PC-9 (cell line): Measurements from ENCODE around the gene MOK. TPM values are rescaled to one million over a fixed set of nuclear protein-coding genes. Genes with fewer than 3 reads are reported as not detected.

Experiments used
- BruUV-seq: library from RNA; stranded (reverse); fragments of 400-500 nt; replicated peaks from 2 replicates; lab custom pipeline; 2021; lab: Mats Ljungman, UMichigan
- CTCF ChIA-PET: fragments of 300-600 bp; sonication (Branson Sonifier 250); formaldehyde crosslinking; loops from one replicate; lab custom pipeline; 2022; ENCODE audit warnings: antibody characterized with exemption; lab: Charles Lee
- POLR2A ChIA-PET: fragments of 300-600 bp; sonication (Branson Sonifier 250); formaldehyde crosslinking; loops from one replicate; lab custom pipeline; 2022; ENCODE audit warnings: antibody characterized with exemption; ENCODE audit not compliant: unreplicated experiment; lab: Charles Lee
- DNase-seq, 2 experiments: peaks; one replicate each; pipeline versions ENCODE4 v3.0.0 to v3.0.0-alpha.2; 2015 to 2022; ENCODE audit warnings: mixed read lengths in 1 of 2
- H2AFZ ChIP-seq: fragments of 200-600 bp; sonication (generic); 2 replicates; pipeline ENCODE4 v1.8.1; 2017; ENCODE audit warnings: antibody characterized with exemption
- H3F3A ChIP-seq: fragments of 200-600 bp; sonication (generic); 2 replicates; pipeline ENCODE4 v1.8.1; 2017; ENCODE audit warnings: antibody characterized with exemption, mild to moderate bottlenecking, low read depth; ENCODE audit not compliant: insufficient read depth
- H3K27ac ChIP-seq: fragments of 200-600 bp; sonication (generic); 2 replicates; pipeline ENCODE4 v1.6.1; 2016; ENCODE audit warnings: mixed run types
- H3K27me3 ChIP-seq: fragments of 200-600 bp; sonication (generic); 2 replicates; pipeline ENCODE4 v1.6.1; 2016; ENCODE audit warnings: low read depth, mixed run types; ENCODE audit not compliant: insufficient read depth
- H3K36me3 ChIP-seq: fragments of 200-600 bp; sonication (generic); 2 replicates; pipeline ENCODE4 v1.6.1; 2016; ENCODE audit warnings: low read depth, mixed run types
- H3K4me1 ChIP-seq: fragments of 200-600 bp; sonication (generic); replicated peaks from 2 replicates; pipeline ENCODE4 v1.6.1; 2016; ENCODE audit warnings: mixed run types; ENCODE audit not compliant: insufficient read depth
- H3K4me2 ChIP-seq: fragments of 200-600 bp; sonication (generic); 2 replicates; pipeline ENCODE4 v1.6.1; 2017; ENCODE audit warnings: mixed run types
- H3K4me3 ChIP-seq: fragments of 200-600 bp; sonication (generic); 2 replicates; pipeline ENCODE4 v1.6.1; 2016; ENCODE audit warnings: mixed run types
- H3K79me2 ChIP-seq: fragments of 200-600 bp; sonication (generic); 2 replicates; pipeline ENCODE4 v1.6.1; 2017; ENCODE audit warnings: low read depth, mixed run types
- H3K9me2 ChIP-seq: fragments of 200-600 bp; sonication (generic); 2 replicates; pipeline ENCODE4 v1.8.1; 2017; ENCODE audit warnings: mild to moderate bottlenecking; ENCODE audit not compliant: insufficient read depth
- H3K9me3 ChIP-seq: fragments of 200-600 bp; sonication (generic); 2 replicates; pipeline ENCODE4 v1.8.1; 2016; ENCODE audit warnings: low read depth; ENCODE audit not compliant: insufficient read depth
- H4K20me1 ChIP-seq: fragments of 200-600 bp; sonication (generic); 2 replicates; pipeline ENCODE4 v1.8.1; 2017; ENCODE audit not compliant: insufficient read depth
- CTCF ChIP-seq: fragments of 200-600 bp; sonication (generic); conservative IDR thresholded peaks from 2 replicates; pipeline ENCODE4 v1.6.1; 2017; ENCODE audit warnings: mixed run types, antibody characterized with exemption, mild to moderate bottlenecking, moderate library complexity
- EZH2 ChIP-seq: fragments of 200-600 bp; sonication (generic); IDR thresholded peaks from 2 replicates; pipeline ENCODE4 v1.8.0; 2017; ENCODE audit warnings: antibody characterized with exemption, low read depth
- intact Hi-C: fragments of 100-400 bp; cut with micrococcal nuclease; formaldehyde crosslinking; loops from one replicate; pipeline ENCODE4 v1.10.0; 2022; ENCODE audit not compliant: unreplicated experiment
- total RNA-seq: library from RNA; stranded (reverse); gene quantifications from 2 replicates; pipeline ENCODE4 v1.2.3, GENCODE V29; 2021

The MOK gene
- total RNA-seq, 1 experiment from 2014 or later = 74.3 TPM

- Histone ChIP-seq H3F3A (peaks cover 56% of the 10 kb centered on the region), H3K4me2 (peak overlapping the region; percentile 78), H3K9me3 (no peaks in the 10 kb centered on the region), H3K27ac (peak overlapping the region; percentile 55), H3K79me2 (peaks cover 18% of the 10 kb centered on the region), H3K9me2 (no peaks in the 10 kb centered on the region), H3K4me3 (peak overlapping the region; percentile 69), H3K36me3 (no peaks in the 10 kb centered on the region), H3K4me1 (peaks cover 38% of the 10 kb centered on the region), H2AFZ (peak overlapping the region; percentile 92), H4K20me1 (no peaks in the 10 kb centered on the region), H3K27me3 (no peaks in the 10 kb centered on the region)
- no peak for TF ChIP-seq CTCF
- ChIA-PET CTCF (no interaction called here), POLR2A (no interaction called here)
- intact Hi-C loops = loop anchor here (5.0 to 10.0 kb wide), 2 partner anchors 188 to 614 kb away; partner anchors contain the start of gene ANKRD9
- BruUV-seq = no TSS peak
- no peak for DNase-seq
Observed at GRCh38 chr14:102318781-102319276, 13.9 kb upstream of the MOK start.

GRCh38 chr14:102317564-102318248 lies 12.7 kb upstream of the MOK start:
- H3K4me1 ChIP-seq = peaks cover 42% of the 10 kb centered on the region
- H3F3A ChIP-seq = peaks cover 44% of the 10 kb centered on the region
- H3K36me3 ChIP-seq = no peaks in the 10 kb centered on the region
- peak overlapping the region; percentile 69 for H3K27ac ChIP-seq
- peak overlapping the region; percentile 82 for H2AFZ ChIP-seq
- POLR2A ChIA-PET = no interaction called here
- H3K4me3 ChIP-seq = peak overlapping the region; percentile 69
- BruUV-seq = no TSS peak
- no peaks in the 10 kb centered on the region for H4K20me1 ChIP-seq
- TF ChIP-seq EZH2 = no peak
- TF ChIP-seq CTCF = peak; percentile 49; the same call in 1 of the 2 replicates
- CTCF ChIA-PET = no interaction called here
- H3K9me3 ChIP-seq = no peaks in the 10 kb centered on the region
- H3K79me2 ChIP-seq = peaks cover 18% of the 10 kb centered on the region
- no peaks in the 10 kb centered on the region for H3K9me2 ChIP-seq
- peak overlapping the region; percentile 78 for H3K4me2 ChIP-seq
- peak; percentile 37 to 65 for DNase-seq
- intact Hi-C loops = loop anchor here (2.0 to 10.0 kb wide), 4 partner anchors 190 to 613 kb away; partner anchors contain the start of gene ANKRD9
- no peaks in the 10 kb centered on the region for H3K27me3 ChIP-seq

- H2AFZ ChIP-seq = peak overlapping the region; percentile 82
- DNase-seq = peak; percentile 85 to 91
- no peaks in the 10 kb centered on the region for H3K9me3 ChIP-seq
- intact Hi-C loops = loop anchor here (2.0 to 10.0 kb wide), 4 partner anchors 190 to 612 kb away; partner anchors contain the start of gene ANKRD9
- no peaks in the 10 kb centered on the region for H3K27me3 ChIP-seq
- BruUV-seq = no TSS peak
- no peaks in the 10 kb centered on the region for H4K20me1 ChIP-seq
- H3F3A ChIP-seq = peaks cover 37% of the 10 kb centered on the region
- H3K79me2 ChIP-seq = peaks cover 18% of the 10 kb centered on the region
- no peaks in the 10 kb centered on the region for H3K9me2 ChIP-seq
- TF ChIP-seq EZH2 (no peak), CTCF (peak; percentile 43)
- H3K36me3 ChIP-seq = no peaks in the 10 kb centered on the region
- CTCF ChIA-PET = no interaction called here
- H3K4me1 ChIP-seq = peaks cover 42% of the 10 kb centered on the region
- peak overlapping the region; percentile 78 for H3K4me2 ChIP-seq
- POLR2A ChIA-PET = interaction anchor here (0.7 kb wide), 3 partner anchors 78 to 351 kb away, joined by 9 to 17 read pairs (median 11); no protein-coding TSS in a partner anchor
- H3K4me3 ChIP-seq = peak overlapping the region; percentile 69
- H3K27ac ChIP-seq = peak overlapping the region; percentile 69
Observed at GRCh38 chr14:102316743-102317563, 12.0 kb upstream of the MOK start.
